Astrocyte of the cerebellum (primary cell): ENCODE results near the gene IFTAP.
A peak's percentile ranks its signal among the peaks of the same experiment; 100 is the strongest.

ENCODE experiments used
- DNase-seq: peaks from one replicate; pipeline ENCODE4 v3.0.0-alpha.2; 2011; ENCODE audit warnings: low read depth
- H3K4me3 ChIP-seq: 2 replicates; pipeline ENCODE4 v1.5.1; 2011; ENCODE audit warnings: mild to moderate bottlenecking, low read depth, low read length, moderate library complexity
- CTCF ChIP-seq: IDR thresholded peaks from 2 replicates; pipeline ENCODE4 v1.5.1; 2012; ENCODE audit warnings: low read length, low read depth, moderate library complexity, mild to moderate bottlenecking; ENCODE audit errors: missing control alignments
- in situ Hi-C: cut with HindIII; loops from 2 replicates; pipeline ENCODE4 v1.10.0; 2017; ENCODE audit warnings: low sequenced_read_pairs

Gene IFTAP

GRCh38 chr11:36696550-36696949, 102.2 kb downstream of the IFTAP start:
- in situ Hi-C loops: no loop called here
- H3K4me3 ChIP-seq: no peak overlapping the region
- TF ChIP-seq CTCF: no peak
- no peak for DNase-seq

DNA sequence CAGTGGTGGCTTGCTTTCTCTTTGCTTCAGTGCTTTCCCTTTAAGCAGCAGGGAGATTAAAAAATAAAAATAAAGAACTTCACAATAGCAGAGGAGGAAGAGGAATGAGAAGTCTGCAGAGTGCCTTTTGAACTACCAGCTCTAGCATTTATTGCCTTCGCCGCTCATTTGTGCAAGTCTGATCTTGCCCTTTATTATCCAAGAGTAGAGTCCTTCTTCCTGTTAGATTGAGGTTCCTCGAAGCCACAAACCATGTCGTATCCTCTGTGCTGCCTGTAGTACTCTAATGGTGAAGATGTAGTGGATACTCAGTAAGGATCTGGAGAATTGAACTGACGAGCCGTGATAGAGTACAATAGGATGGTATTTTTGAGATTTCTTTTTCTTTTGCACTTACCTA, 105.0 kb downstream of the IFTAP start:
- no peak for DNase-seq
- no peak for TF ChIP-seq CTCF
- in situ Hi-C loops: no loop called here

DNA sequence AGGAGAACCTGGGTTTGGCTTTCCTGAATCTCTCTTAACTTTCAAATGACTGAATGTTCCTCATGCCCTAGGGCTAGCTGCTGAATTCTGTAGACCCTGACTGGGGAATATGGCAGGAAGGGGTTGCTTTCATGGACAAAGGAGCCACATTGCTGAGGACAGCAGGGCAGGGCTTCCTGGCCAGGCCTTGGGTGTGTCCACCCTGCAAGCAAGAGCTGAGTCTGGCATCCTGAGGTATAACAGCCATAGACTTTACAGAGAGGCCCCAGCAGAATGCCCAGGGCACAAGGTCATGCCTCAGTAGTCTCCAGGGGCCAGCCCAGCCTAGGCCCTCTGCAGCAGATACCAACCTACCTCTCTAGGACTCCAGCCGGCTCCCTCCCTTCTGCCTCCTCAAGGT, 105.9 kb downstream of the IFTAP start:
- no peak for DNase-seq
- no peak for TF ChIP-seq CTCF
- no peak overlapping the region for H3K4me3 ChIP-seq
- in situ Hi-C loops: no loop called here

More for the DNA sequence above, 105.0 kb downstream of the IFTAP start:
- H3K4me3 ChIP-seq: no peak overlapping the region

DNA sequence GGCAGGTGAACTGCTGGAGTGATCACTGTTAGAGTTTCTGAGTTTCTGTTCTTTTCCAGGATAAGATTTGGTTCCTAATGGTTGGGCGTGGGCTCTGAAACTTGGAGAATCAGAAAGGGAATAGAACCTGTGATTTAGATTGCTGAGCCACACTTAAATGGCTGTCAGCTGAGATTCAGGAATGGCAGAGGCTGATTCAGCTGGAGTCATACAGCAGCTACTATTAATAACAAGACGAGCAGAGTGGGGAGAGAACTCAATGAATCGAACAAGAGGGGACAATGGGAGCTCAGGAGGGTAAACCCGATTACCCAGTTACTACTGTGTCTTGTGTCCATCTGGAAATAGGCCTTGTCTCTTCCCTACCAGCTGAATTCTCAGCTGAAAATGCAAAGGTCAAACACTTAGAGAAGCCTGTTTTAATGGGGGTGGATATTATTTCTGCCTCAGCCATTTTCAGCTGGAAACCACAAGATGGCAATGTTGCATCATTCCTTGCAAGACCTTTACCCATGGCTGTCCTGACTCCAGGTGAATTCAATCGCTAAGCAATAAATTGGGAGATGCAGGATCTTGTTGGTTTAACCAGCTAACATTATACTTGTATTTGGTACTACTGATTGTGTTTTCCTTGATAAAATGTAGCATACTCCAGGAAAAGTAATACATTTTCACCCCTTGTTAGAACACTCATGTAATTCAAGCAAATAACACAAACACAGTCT, 108.2 kb downstream of the IFTAP start:
- no peak overlapping the region for H3K4me3 ChIP-seq
- TF ChIP-seq CTCF: peak; percentile 81
- peak; percentile 54 for DNase-seq
- in situ Hi-C loops: no loop called here

- no peak for TF ChIP-seq CTCF
- no peak for DNase-seq
- in situ Hi-C loops: no loop called here
- H3K4me3 ChIP-seq: no peak overlapping the region
Measured at GRCh38 chr11:36703055-36703404, 108.7 kb downstream of the IFTAP start.
